ENCODE measurements around the gene XPC.
"Not testable (repeated sequence)": the region's sequence is repeated elsewhere in the genome, so short reads cannot be mapped to it uniquely, and the experiment has no call there.

The XPC gene

DNA sequence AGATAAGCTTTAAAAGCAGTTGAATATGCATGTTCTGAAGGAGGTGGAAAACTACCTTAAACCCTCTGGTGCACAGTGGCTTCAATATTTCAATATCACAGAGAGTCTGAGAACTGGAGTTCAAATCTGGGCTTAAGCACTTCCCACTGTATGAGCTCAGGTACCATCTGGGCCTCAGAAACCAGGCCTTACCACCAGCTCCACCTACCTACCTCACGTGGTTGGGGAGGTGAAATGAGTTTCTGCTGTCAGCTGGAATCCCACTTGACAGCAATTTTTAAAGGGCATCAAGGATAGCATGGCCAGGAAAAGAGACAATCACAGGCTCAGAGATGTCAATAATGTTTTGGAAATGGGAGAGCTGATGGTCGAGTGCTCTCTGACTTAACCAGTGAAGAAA, 58.8 kb downstream of the XPC start:
- no peak for DNase-seq (ENCODE audit: low read depth)

GRCh38 chr3:14118400-14119381, 59.7 kb downstream of the XPC start:
- no peak for DNase-seq (ENCODE audit: low read depth)

GRCh38 chr3:14117468-14118399, 60.7 kb downstream of the XPC start:
- no peak for DNase-seq (ENCODE audit: low read depth)

DNA sequence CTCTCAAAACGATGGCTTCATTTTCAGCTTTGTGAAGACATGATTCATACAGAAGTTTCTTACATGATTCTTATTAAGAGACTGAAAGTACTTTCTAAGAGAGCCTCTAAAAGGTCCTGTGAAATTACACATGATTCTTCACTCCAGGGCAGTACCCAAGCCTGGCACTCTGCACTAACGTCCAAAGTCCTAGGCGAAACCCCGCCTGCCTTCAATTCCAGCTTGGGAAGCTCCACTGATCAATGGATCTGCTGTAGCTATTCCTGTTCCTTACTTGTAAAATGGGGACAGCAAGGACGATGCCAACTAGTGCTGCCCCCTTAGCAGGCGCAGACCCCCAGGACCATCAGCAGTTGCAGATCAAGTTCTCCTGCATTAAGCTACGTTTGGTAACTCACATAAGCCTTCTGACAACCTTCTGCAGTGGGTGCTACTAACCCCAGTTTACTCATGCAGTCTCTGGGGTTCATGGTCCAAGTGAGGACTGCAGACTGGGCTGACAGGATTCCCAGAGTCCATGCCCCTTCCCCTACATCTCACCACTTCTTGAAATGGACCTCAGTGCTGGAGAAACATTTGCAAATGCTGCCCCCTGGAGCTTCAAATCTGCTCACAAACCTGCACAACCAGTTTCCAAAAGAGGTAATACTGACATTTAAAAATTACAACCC, 64.3 kb downstream of the XPC start:
- DNase-seq (ENCODE audit: low read depth): no peak

DNA sequence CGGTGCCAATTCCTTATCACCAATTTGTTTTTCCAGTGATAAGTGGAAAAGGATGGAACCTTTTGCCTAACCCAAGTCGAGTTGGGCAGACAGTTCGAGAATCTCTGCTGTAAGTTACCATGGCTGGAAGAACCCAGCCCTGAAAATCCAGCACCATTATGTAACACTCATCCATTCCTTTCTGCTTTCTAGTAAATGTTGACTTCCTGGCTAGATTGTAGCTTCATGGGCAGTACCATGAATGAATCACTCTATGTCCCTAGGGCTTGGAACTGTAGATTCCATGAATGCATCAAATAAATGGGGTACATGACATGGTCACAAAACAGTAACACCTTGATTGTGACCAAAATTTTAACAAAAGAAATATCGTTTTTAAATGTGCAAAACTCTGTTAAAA, 67.7 kb downstream of the XPC start:
- DNase-seq (ENCODE audit: low read depth): no peak

DNA sequence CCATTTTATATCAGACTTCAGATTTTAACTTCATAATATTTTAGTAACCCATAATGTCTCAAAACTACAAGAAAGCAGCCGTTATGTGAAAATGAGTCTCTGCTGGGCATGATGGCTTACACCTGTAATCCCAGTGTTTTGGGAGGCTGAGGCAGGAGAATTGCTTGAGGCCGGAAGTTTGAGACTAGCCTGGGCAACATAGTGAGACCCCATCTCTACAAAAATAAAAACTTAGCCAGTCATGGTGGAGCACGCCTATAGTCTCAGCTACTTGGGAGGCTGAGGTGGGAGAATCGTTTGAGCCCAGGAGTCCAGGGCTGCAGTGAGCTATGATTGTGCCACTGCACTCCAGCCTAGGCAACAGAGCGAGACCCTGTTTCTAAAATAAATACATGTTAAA, 68.6 kb downstream of the XPC start:
- not testable (repeated sequence) for DNase-seq (ENCODE audit: low read depth)

- no peak for DNase-seq (ENCODE audit: low read depth)
These were observed 80.6 kb downstream of the XPC start for GRCh38 chr3:14097616-14098391.

DNA sequence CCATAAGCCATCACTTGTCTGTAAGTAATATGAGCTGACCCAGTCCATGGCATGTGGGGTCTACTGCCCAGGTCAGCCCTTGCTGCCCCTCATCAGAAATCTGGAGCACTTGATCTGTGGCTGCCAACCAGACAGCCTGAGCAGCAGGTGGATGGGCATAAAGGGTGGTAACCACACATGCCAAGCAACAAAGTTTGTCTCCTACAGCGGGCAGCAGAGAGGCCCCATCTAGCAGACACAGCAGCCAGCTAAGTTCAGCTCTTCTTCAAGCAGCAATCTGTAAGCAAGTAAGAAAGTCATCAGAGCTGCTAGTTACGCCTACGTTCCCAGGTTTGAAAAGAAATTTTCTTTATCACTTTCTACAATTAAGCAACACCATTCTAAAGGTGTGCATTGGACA, 81.7 kb downstream of the XPC start:
- DNase-seq (ENCODE audit: low read depth): no peak

All from activated T-cell treated with anti-CD3 and anti-CD28 coated beads for 1 hour (primary cell).